ENCODE measurements around the gene NFASC. TPM values are rescaled to one million over a fixed set of nuclear protein-coding genes. Genes with fewer than 3 reads are reported as not detected.

NFASC gene
- total RNA-seq, 1 experiment from 2014 or later = 16.9 TPM

- Histone ChIP-seq H3K27ac (ENCODE audit: low read length) (no peak overlapping the region), H3K4me1 (ENCODE audit: control insufficient read depth, insufficient read depth, low read length) (no peaks in the 10 kb centered on the region), H3K4me3 (ENCODE audit: low read depth in 2 of 2, low read length in 2 of 2) (no peak overlapping the region), H3K36me3 (ENCODE audit: control insufficient read depth, insufficient read depth, low read length) (no peaks in the 10 kb centered on the region), H3K9me3 (ENCODE audit: control insufficient read depth, insufficient read depth, low read depth, low read length) (no peaks in the 10 kb centered on the region), H3K27me3 (ENCODE audit: control insufficient read depth, insufficient read depth, low read length) (no peaks in the 10 kb centered on the region; the same call in 1 of the 2 replicates)
- CTCF ChIA-PET = interaction anchor here (0.5 to 8.2 kb wide), 6 partner anchors 10 to 85 kb away, joined by 4 to 78 read pairs (median 8); no protein-coding TSS in a partner anchor
- POLR2A ChIA-PET = interaction anchor here (0.6 kb wide), 1 partner anchor 569 kb away, joined by 3 read pairs; no protein-coding TSS in a partner anchor
- in situ Hi-C loops (cut with HindIII; ENCODE audit: low pct_unique_long_range_greater_than_20kb, low sequenced_read_pairs) = no loop called here
- DNase-seq (ENCODE audit: low read depth, low spot score) (no peak), ATAC-seq (no peak)
- no TSS peak for BruUV-seq (replicated peaks)
- TF ChIP-seq, protein P1, sequence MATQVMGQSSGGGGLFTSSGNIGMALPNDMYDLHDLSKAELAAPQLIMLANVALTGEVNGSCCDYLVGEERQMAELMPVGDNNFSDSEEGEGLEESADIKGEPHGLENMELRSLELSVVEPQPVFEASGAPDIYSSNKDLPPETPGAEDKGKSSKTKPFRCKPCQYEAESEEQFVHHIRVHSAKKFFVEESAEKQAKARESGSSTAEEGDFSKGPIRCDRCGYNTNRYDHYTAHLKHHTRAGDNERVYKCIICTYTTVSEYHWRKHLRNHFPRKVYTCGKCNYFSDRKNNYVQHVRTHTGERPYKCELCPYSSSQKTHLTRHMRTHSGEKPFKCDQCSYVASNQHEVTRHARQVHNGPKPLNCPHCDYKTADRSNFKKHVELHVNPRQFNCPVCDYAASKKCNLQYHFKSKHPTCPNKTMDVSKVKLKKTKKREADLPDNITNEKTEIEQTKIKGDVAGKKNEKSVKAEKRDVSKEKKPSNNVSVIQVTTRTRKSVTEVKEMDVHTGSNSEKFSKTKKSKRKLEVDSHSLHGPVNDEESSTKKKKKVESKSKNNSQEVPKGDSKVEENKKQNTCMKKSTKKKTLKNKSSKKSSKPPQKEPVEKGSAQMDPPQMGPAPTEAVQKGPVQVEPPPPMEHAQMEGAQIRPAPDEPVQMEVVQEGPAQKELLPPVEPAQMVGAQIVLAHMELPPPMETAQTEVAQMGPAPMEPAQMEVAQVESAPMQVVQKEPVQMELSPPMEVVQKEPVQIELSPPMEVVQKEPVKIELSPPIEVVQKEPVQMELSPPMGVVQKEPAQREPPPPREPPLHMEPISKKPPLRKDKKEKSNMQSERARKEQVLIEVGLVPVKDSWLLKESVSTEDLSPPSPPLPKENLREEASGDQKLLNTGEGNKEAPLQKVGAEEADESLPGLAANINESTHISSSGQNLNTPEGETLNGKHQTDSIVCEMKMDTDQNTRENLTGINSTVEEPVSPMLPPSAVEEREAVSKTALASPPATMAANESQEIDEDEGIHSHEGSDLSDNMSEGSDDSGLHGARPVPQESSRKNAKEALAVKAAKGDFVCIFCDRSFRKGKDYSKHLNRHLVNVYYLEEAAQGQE (IDR thresholded peaks at IDR 0.05; ENCODE audit: insufficient read depth in 1 of 2, low read depth in 2 of 2, low read length in 1 of 2) = no peak
- TF ChIP-seq SIN3A (IDR thresholded peaks at IDR 0.05; ENCODE audit: borderline replicate concordance, insufficient read depth, low read depth, low read length) = no peak
- TF ChIP-seq POLR2AphosphoS5 (IDR thresholded peaks at IDR 0.05; ENCODE audit: low read depth, low read length) = no peak
- TF ChIP-seq TCF7L2 (IDR thresholded peaks at IDR 0.05; ENCODE audit: low read depth, low read length) = no peak
- no peak for TF ChIP-seq CTCF (IDR thresholded peaks at IDR 0.05)
- intact Hi-C loops (cut with micrococcal nuclease; ENCODE audit: unreplicated experiment) = no loop called here
These were observed 119.5 kb downstream of the NFASC start for GRCh38 chr1:204990059-204990664.

DNA sequence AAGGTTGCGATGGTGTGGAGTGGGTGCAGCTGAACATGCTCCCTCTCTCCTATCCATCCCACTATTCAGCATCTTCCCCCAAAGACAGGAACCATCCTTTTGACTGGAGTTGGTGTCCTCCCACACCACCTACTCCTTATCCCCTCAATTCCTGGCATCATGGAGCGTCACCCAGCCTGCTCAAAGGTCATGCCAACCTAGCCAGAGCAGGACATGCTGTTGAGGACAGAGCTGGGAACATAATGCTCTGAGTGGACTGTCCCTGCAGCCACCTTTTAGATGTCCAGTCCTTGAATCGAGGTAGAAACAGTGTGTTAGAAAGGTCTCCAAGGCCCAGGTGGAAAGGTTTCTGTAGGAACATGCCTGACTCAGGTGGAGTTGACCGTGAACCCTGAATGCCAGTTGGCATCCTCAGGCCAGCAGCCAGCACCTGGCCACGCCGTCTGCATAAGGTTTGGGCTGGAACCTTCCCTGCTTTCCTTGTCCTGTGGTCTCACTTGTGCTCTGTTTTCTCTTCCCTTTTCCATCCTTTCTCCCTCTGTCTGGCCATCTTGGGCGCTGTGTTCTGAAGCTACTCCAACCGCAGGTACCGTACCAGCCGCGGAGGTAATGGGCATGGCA, 120.2 kb downstream of the NFASC start:
- intact Hi-C loops (cut with micrococcal nuclease; ENCODE audit: unreplicated experiment) (no loop called here), in situ Hi-C loops (cut with HindIII; ENCODE audit: low pct_unique_long_range_greater_than_20kb, low sequenced_read_pairs) (no loop called here)
- CTCF ChIA-PET = interaction anchor here (8.2 kb wide), 1 partner anchor 71 kb away, joined by 78 read pairs; no protein-coding TSS in a partner anchor
- no peak for DNase-seq (ENCODE audit: low read depth, low spot score)
- no peaks in the 10 kb centered on the region for H3K36me3 ChIP-seq (ENCODE audit: control insufficient read depth, insufficient read depth, low read length)
- TF ChIP-seq POLR2AphosphoS5 (IDR thresholded peaks at IDR 0.05; ENCODE audit: low read depth, low read length) = no peak
- TF ChIP-seq SIN3A (IDR thresholded peaks at IDR 0.05; ENCODE audit: borderline replicate concordance, insufficient read depth, low read depth, low read length) = no peak
- TF ChIP-seq TCF7L2 (IDR thresholded peaks at IDR 0.05; ENCODE audit: low read depth, low read length) = no peak
- no peak for TF ChIP-seq CTCF (IDR thresholded peaks at IDR 0.05)
- TF ChIP-seq, protein P1 (IDR thresholded peaks at IDR 0.05; ENCODE audit: insufficient read depth in 1 of 2, low read depth in 2 of 2, low read length in 1 of 2) = no peak
- no peak overlapping the region for H3K4me3 ChIP-seq (ENCODE audit: low read depth in 2 of 2, low read length in 2 of 2)
- H3K27ac ChIP-seq (ENCODE audit: low read length) = no peak overlapping the region
- no TSS peak for BruUV-seq (replicated peaks)
- POLR2A ChIA-PET = interaction anchor here (0.6 kb wide), 1 partner anchor 568 kb away, joined by 3 read pairs; no protein-coding TSS in a partner anchor
- no peaks in the 10 kb centered on the region for H3K4me1 ChIP-seq (ENCODE audit: control insufficient read depth, insufficient read depth, low read length)
- no peaks in the 10 kb centered on the region; the same call in 1 of the 2 replicates for H3K27me3 ChIP-seq (ENCODE audit: control insufficient read depth, insufficient read depth, low read length)
- ATAC-seq = no peak
- H3K9me3 ChIP-seq (ENCODE audit: control insufficient read depth, insufficient read depth, low read depth, low read length) = no peaks in the 10 kb centered on the region
